ENCODE results near the gene REEP5. TPM values are rescaled to one million over a fixed set of nuclear protein-coding genes. Genes with fewer than 3 reads are reported as not detected.
A peak's percentile ranks its signal among the peaks of the same experiment; 100 is the strongest.

The REEP5 gene
- total and polyA plus RNA-seq, 7 experiments from 2014 or later: 16.4 to 83.9 (median 30.0) TPM

- no peaks in the 10 kb centered on the region for H3K27me3 Mint-ChIP-seq
- POLR2A ChIA-PET: interaction anchor here (1.7 kb wide), 1 partner anchor 41 kb away, joined by 6 read pairs; the partner anchor contains the start of gene DCP2
- intact Hi-C loops (cut with micrococcal nuclease): no loop called here
- CTCF ChIA-PET: interaction anchor here (0.6 kb wide), 1 partner anchor 731 kb away, joined by 3 read pairs; no protein-coding TSS in a partner anchor
- H3K9me3 ChIP-seq (ENCODE audit: control insufficient read depth in 2 of 3, low read length in 3 of 3): no peaks in the 10 kb centered on the region
- no peaks in the 10 kb centered on the region for H3K27me3 ChIP-seq (ENCODE audit: control insufficient read depth in 2 of 2, insufficient read depth in 2 of 2, low read length in 2 of 2)
- H3K27ac ChIP-seq (ENCODE audit: low read depth, low read length): no peak overlapping the region
- ATAC-seq (no peak), DNase-seq (no peak)
- H3K27ac Mint-ChIP-seq: no peak overlapping the region
- H3K9me3 Mint-ChIP-seq: peaks cover 0 to 2% (median 0%) of the 10 kb centered on the region in 11 donors
- peaks cover 3 to 12% of the 10 kb centered on the region in 2 donors for H3K4me1 ChIP-seq (ENCODE audit: control insufficient read depth in 2 of 2, insufficient read depth in 2 of 2, low read length in 2 of 2)
- no peak overlapping the region for H3K4me3 Mint-ChIP-seq
- no peaks in the 10 kb centered on the region for H3K36me3 ChIP-seq (ENCODE audit: control insufficient read depth in 2 of 3, insufficient read depth in 3 of 3, low read length in 3 of 3)
- peaks cover 5 to 23% (median 16%) of the 10 kb centered on the region in 7 donors for H3K4me1 Mint-ChIP-seq
- H3K4me3 ChIP-seq (ENCODE audit: low read length): no peak overlapping the region
- H3K36me3 Mint-ChIP-seq: peaks cover 0 to 6% (median 0%) of the 10 kb centered on the region in 5 donors
Measured at GRCh38 chr5:112935675-112936074, 13.6 kb upstream of the REEP5 start.

DNA sequence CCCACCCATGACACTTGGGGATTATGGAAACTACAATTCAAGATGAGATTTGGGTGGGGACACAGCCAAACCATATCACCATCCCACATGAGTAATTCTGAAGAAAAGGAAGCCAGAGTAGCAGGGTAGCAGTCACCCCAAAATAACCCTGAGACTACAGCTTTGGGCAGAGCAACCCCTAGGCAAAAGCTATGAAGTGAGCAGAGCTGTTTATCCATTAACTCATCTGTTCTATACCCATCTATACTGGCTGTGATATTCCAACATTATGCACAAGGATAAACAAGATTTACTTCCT, 12.3 kb upstream of the REEP5 start:
- H3K4me1 Mint-ChIP-seq: peaks cover 16 to 37% (median 29%) of the 10 kb centered on the region in 7 donors
- peaks cover 0 to 2% (median 0%) of the 10 kb centered on the region in 11 donors for H3K9me3 Mint-ChIP-seq
- ATAC-seq: no peak
- Histone ChIP-seq H3K27me3 (ENCODE audit: control insufficient read depth in 2 of 2, insufficient read depth in 2 of 2, low read length in 2 of 2) (no peaks in the 10 kb centered on the region), H3K27ac (ENCODE audit: low read depth, low read length) (no peak overlapping the region), H3K36me3 (ENCODE audit: control insufficient read depth in 2 of 3, insufficient read depth in 3 of 3, low read length in 3 of 3) (no peaks in the 10 kb centered on the region), H3K9me3 (ENCODE audit: control insufficient read depth in 2 of 3, low read length in 3 of 3) (no peaks in the 10 kb centered on the region), H3K4me1 (ENCODE audit: control insufficient read depth in 2 of 2, insufficient read depth in 2 of 2, low read length in 2 of 2) (peaks cover 16 to 25% of the 10 kb centered on the region in 2 donors), H3K4me3 (ENCODE audit: low read length) (no peak overlapping the region)
- CTCF ChIA-PET: interaction anchor here (0.5 to 1.2 kb wide), 2 partner anchors 10 to 11 kb away, joined by 4 read pairs; no protein-coding TSS in a partner anchor
- H3K27me3 Mint-ChIP-seq: no peaks in the 10 kb centered on the region
- POLR2A ChIA-PET: interaction anchor here (0.6 to 1.7 kb wide), 3 partner anchors 13 to 61 kb away, joined by 3 to 6 read pairs (median 6); partner anchors contain the start of genes DCP2 and REEP5
- intact Hi-C loops (cut with micrococcal nuclease): no loop called here
- no peak overlapping the region for H3K27ac Mint-ChIP-seq
- H3K36me3 Mint-ChIP-seq: peaks cover 0 to 6% (median 0%) of the 10 kb centered on the region in 5 donors
- no peak for DNase-seq
- no peak overlapping the region for H3K4me3 Mint-ChIP-seq

DNA sequence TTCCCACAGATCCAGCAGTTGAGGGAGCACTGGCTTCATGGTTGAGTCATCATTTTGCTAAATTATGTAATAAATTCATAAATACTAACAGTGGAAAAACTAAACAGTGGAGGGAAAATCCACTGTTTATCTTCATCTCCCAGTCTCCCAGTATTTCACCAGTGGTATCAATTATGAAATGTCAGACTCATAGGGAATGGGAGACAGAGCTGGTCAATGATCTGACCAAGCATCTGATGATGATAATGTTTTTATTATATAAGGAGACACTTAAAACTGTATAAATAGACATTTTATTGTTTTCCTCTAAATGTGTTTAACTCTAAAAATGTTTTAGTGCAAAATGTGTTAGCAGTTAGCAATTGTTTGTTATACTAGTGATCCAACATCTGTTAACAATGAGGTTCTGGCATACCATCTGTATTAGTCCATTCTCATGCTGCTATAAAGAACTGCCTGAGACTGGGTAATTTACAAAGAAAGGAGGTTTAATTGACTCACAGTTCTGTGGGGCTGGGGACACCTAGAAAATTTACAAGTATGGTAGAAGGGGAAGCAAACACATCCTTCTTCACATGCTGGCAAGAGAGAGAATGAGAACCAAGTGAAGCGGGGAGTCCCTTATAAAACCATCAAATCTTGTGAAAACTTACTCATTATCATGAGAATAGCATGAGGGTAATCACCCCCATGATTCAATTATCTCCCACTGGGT, 11.8 kb upstream of the REEP5 start:
- ChIA-PET POLR2A (interaction anchor here (1.4 to 1.7 kb wide), 2 partner anchors 13 to 42 kb away, joined by 6 read pairs; partner anchors contain the start of genes DCP2 and REEP5), CTCF (interaction anchor here (0.5 to 1.2 kb wide), 2 partner anchors 10 to 11 kb away, joined by 4 read pairs; no protein-coding TSS in a partner anchor)
- DNase-seq: no peak
- no peaks in the 10 kb centered on the region for H3K27me3 Mint-ChIP-seq
- no peak overlapping the region for H3K4me3 Mint-ChIP-seq
- H3K4me1 Mint-ChIP-seq: peaks cover 21 to 42% (median 34%) of the 10 kb centered on the region in 7 donors
- H3K4me1 ChIP-seq (ENCODE audit: control insufficient read depth in 2 of 2, insufficient read depth in 2 of 2, low read length in 2 of 2): peaks cover 21 to 30% of the 10 kb centered on the region in 2 donors
- no peak overlapping the region for H3K4me3 ChIP-seq (ENCODE audit: low read length)
- peaks cover 0 to 6% (median 0%) of the 10 kb centered on the region in 5 donors for H3K36me3 Mint-ChIP-seq
- intact Hi-C loops (cut with micrococcal nuclease): no loop called here
- peaks cover 0 to 2% (median 0%) of the 10 kb centered on the region in 11 donors for H3K9me3 Mint-ChIP-seq
- H3K27ac ChIP-seq (ENCODE audit: low read depth, low read length): no peak overlapping the region
- no peak for ATAC-seq
- H3K9me3 ChIP-seq (ENCODE audit: control insufficient read depth in 2 of 3, low read length in 3 of 3): no peaks in the 10 kb centered on the region
- no peaks in the 10 kb centered on the region for H3K36me3 ChIP-seq (ENCODE audit: control insufficient read depth in 2 of 3, insufficient read depth in 3 of 3, low read length in 3 of 3)
- no peaks in the 10 kb centered on the region for H3K27me3 ChIP-seq (ENCODE audit: control insufficient read depth in 2 of 2, insufficient read depth in 2 of 2, low read length in 2 of 2)
- H3K27ac Mint-ChIP-seq: no peak overlapping the region

DNA sequence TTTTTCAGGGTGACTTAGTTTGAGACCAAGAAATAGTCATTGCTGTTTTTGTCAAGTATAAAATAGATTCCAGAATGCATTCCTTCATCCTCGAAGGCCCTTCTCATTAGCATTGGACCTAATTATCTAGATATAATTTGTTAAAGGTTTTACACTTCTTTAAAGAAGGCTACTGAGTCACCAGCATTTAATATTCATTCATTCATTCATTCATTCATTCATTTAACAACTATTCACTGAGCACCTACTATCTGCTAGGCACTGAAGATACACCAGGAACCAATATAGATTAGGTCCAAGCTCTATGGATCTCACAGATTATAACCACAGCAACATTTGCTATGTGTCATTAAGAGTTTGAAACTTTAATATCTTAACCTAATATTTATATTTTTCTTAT, 11.1 kb upstream of the REEP5 start:
- ChIA-PET POLR2A (no interaction called here), CTCF (interaction anchor here (1.2 kb wide), 1 partner anchor 10 kb away, joined by 4 read pairs; no protein-coding TSS in a partner anchor)
- no peak for DNase-seq
- Histone ChIP-seq H3K36me3 (ENCODE audit: control insufficient read depth in 2 of 3, insufficient read depth in 3 of 3, low read length in 3 of 3) (no peaks in the 10 kb centered on the region), H3K27me3 (ENCODE audit: control insufficient read depth in 2 of 2, insufficient read depth in 2 of 2, low read length in 2 of 2) (no peaks in the 10 kb centered on the region), H3K4me3 (ENCODE audit: low read length) (no peak overlapping the region), H3K4me1 (ENCODE audit: control insufficient read depth in 2 of 2, insufficient read depth in 2 of 2, low read length in 2 of 2) (peaks cover 28 to 38% of the 10 kb centered on the region in 2 donors), H3K27ac (ENCODE audit: low read depth, low read length) (no peak overlapping the region), H3K9me3 (ENCODE audit: control insufficient read depth in 2 of 3, low read length in 3 of 3) (no peaks in the 10 kb centered on the region)
- Mint-ChIP-seq H3K4me3 (no peak overlapping the region), H3K27me3 (no peaks in the 10 kb centered on the region), H3K36me3 (peaks cover 0 to 6% (median 0%) of the 10 kb centered on the region in 5 donors), H3K27ac (no peak overlapping the region), H3K9me3 (peaks cover 0 to 2% (median 0%) of the 10 kb centered on the region in 11 donors), H3K4me1 (peaks cover 28 to 49% (median 41%) of the 10 kb centered on the region in 7 donors)
- ATAC-seq: no peak
- intact Hi-C loops (cut with micrococcal nuclease): no loop called here

GRCh38 chr5:112931473-112931872, 9.4 kb upstream of the REEP5 start:
- DNase-seq (no peak), ATAC-seq (no peak)
- peaks cover 28 to 38% of the 10 kb centered on the region in 2 donors for H3K4me1 ChIP-seq (ENCODE audit: control insufficient read depth in 2 of 2, insufficient read depth in 2 of 2, low read length in 2 of 2)
- H3K36me3 ChIP-seq (ENCODE audit: control insufficient read depth in 2 of 3, insufficient read depth in 3 of 3, low read length in 3 of 3): no peaks in the 10 kb centered on the region
- Mint-ChIP-seq H3K4me3 (peak overlapping the region in 3 of 10 donors; percentile 12 to 74 (median 37)), H3K27ac (peak overlapping the region in 1 of 9 donors; percentile 29), H3K27me3 (no peaks in the 10 kb centered on the region), H3K9me3 (peaks cover 0 to 2% (median 0%) of the 10 kb centered on the region in 11 donors), H3K36me3 (peaks cover 0 to 9% (median 0%) of the 10 kb centered on the region in 5 donors), H3K4me1 (peaks cover 31 to 63% (median 51%) of the 10 kb centered on the region in 7 donors)
- intact Hi-C loops (cut with micrococcal nuclease): no loop called here
- H3K9me3 ChIP-seq (ENCODE audit: control insufficient read depth in 2 of 3, low read length in 3 of 3): no peaks in the 10 kb centered on the region
- ChIA-PET CTCF (no interaction called here), POLR2A (interaction anchor here (0.6 to 1.1 kb wide), 3 partner anchors 29 to 43 kb away, joined by 3 to 4 read pairs (median 3); no protein-coding TSS in a partner anchor)
- H3K27ac ChIP-seq (ENCODE audit: low read depth, low read length): no peak overlapping the region
- H3K27me3 ChIP-seq (ENCODE audit: control insufficient read depth in 2 of 2, insufficient read depth in 2 of 2, low read length in 2 of 2): no peaks in the 10 kb centered on the region
- no peak overlapping the region for H3K4me3 ChIP-seq (ENCODE audit: low read length)

GRCh38 chr5:112930082-112930344, 8.0 kb upstream of the REEP5 start:
- Histone ChIP-seq H3K36me3 (ENCODE audit: control insufficient read depth in 2 of 3, insufficient read depth in 3 of 3, low read length in 3 of 3) (no peaks in the 10 kb centered on the region), H3K27me3 (ENCODE audit: control insufficient read depth in 2 of 2, insufficient read depth in 2 of 2, low read length in 2 of 2) (no peaks in the 10 kb centered on the region), H3K4me3 (ENCODE audit: low read length) (no peak overlapping the region), H3K9me3 (ENCODE audit: control insufficient read depth in 2 of 3, low read length in 3 of 3) (no peaks in the 10 kb centered on the region), H3K4me1 (ENCODE audit: control insufficient read depth in 2 of 2, insufficient read depth in 2 of 2, low read length in 2 of 2) (peaks cover 28 to 38% of the 10 kb centered on the region in 2 donors), H3K27ac (ENCODE audit: low read depth, low read length) (no peak overlapping the region)
- CTCF ChIA-PET: no interaction called here
- Mint-ChIP-seq H3K4me1 (peaks cover 31 to 63% (median 51%) of the 10 kb centered on the region in 7 donors), H3K9me3 (peaks cover 0 to 2% (median 0%) of the 10 kb centered on the region in 11 donors), H3K4me3 (peak overlapping the region; percentile 0 to 86 (median 68)), H3K27ac (peak overlapping the region in 6 of 9 donors; percentile 0 to 88 (median 4)), H3K27me3 (no peaks in the 10 kb centered on the region), H3K36me3 (peaks cover 0 to 9% (median 0%) of the 10 kb centered on the region in 5 donors)
- POLR2A ChIA-PET: interaction anchor here (0.8 to 1.3 kb wide), 3 partner anchors 8 to 69 kb away, joined by 3 to 5 read pairs (median 4); partner anchors contain the start of genes DCP2 and REEP5
- peak; percentile 92 for ATAC-seq
- DNase-seq: peak in 7 of 9 donors; percentile 57 to 83 (median 76)
- intact Hi-C loops (cut with micrococcal nuclease): loop anchor here (1.0 kb wide), 2 partner anchors 8 to 34 kb away; partner anchors contain the start of gene REEP5 (in 2 of the 2)
